ENCODE results near the gene SLC66A2.
A peak's percentile ranks its signal among the peaks of the same experiment; 100 is the strongest.

SLC66A2 gene

DNA sequence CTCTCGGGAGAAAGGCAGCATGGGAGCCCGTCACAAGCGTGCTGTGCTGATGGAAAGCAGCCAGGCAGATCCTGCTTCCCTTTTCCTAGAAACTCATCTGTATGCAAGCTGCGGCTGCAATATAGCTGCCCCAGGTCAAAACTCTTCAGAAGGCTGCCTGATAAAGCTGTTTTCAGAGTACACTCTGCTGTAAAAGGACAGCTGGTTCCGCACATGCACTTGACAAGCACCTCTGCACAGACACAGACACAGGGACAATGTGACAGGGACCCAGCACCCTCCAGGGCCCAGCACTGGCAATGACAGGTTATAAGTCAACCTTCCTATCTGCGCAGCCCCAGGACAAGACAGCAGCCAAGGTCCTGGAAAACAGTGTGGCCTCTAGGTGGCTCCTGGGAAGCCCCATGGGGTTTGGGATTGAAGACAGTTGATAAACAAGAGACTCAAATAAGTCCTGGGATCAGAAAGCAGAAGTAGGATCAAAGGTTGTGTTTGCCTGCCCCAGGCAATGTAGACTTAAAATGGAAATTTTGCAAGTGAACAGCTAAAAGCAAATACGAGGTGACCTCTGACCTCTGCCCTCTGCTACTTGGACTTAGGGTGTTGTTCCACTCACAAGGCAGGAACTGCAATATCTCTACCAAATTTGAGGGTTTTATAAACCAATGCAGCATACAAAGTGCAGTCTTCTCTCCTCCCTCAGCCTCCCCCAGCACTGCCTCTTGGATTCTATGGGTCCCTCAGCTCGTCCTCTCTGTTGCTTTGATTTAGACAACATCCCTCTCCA, 16.9 kb downstream of the SLC66A2 start:
- Mint-ChIP-seq H3K9me3 (peaks cover 42% of the 10 kb centered on the region), H3K27me3 (no peaks in the 10 kb centered on the region), H3K4me3 (peak overlapping the region; percentile 56), H3K27ac (peak overlapping the region; percentile 86), H3K4me1 (ENCODE audit: low read depth) (peaks cover 70% of the 10 kb centered on the region), H3K36me3 (ENCODE audit: low read depth) (peaks cover 92% of the 10 kb centered on the region)
- intact Hi-C loops (cut with micrococcal nuclease) = loop anchor here (2.0 to 10.0 kb wide), 3 partner anchors 16 to 98 kb away; partner anchors contain the start of genes RBFA, SLC66A2 and TXNL4A

DNA sequence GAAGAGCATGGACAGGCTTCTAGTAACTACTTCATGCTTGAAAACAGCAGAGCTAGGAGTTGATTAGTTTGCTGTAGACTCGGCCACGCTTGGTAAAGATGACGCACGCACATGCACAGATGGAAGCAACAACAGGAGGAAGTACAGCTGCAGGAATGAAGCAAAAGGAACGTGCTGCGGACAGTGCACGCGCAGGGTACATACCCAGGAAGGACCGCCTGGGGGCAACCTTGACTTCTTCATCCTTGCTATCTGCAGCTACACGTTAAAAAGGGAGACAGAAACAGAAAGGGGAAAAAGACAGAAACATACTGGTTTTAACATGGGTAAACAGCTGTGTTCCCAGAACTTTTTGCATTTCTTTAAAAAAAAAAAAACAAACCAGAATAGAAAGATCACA, 17.7 kb downstream of the SLC66A2 start:
- H3K27me3 Mint-ChIP-seq = no peaks in the 10 kb centered on the region
- peak overlapping the region; percentile 56 for H3K4me3 Mint-ChIP-seq
- peaks cover 70% of the 10 kb centered on the region for H3K4me1 Mint-ChIP-seq (ENCODE audit: low read depth)

DNA sequence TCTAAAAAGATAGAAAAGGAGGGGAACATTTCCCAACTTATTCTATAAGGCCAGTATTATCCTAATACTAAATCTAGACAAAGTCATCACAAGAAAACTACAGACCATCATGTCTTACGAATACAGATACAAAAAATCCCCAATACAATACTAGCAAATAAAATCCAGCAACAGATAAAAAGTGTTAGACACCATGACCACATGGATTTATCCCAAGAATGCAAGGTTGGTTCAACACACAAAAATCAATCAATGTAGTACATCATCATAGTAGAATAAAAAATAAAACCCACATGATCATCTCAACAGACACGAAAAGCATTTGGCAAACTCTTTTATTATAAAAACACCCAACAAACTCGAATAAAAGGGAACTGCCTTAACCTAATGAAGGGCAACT, 18.5 kb downstream of the SLC66A2 start:
- Mint-ChIP-seq H3K36me3 (ENCODE audit: low read depth) (peaks cover 92% of the 10 kb centered on the region), H3K4me1 (ENCODE audit: low read depth) (peaks cover 65% of the 10 kb centered on the region), H3K4me3 (no peak overlapping the region), H3K9me3 (peaks cover 55% of the 10 kb centered on the region), H3K27ac (peak overlapping the region; percentile 86), H3K27me3 (no peaks in the 10 kb centered on the region)
- intact Hi-C loops (cut with micrococcal nuclease) = loop anchor here (5.0 to 10.0 kb wide), 2 partner anchors 52 to 99 kb away; partner anchors contain the start of genes RBFA and TXNL4A

More for the DNA sequence above, 17.7 kb downstream of the SLC66A2 start:
- intact Hi-C loops (cut with micrococcal nuclease) = loop anchor here (2.0 to 10.0 kb wide), 3 partner anchors 17 to 99 kb away; partner anchors contain the start of genes RBFA, SLC66A2 and TXNL4A
- Mint-ChIP-seq H3K36me3 (ENCODE audit: low read depth) (peaks cover 92% of the 10 kb centered on the region), H3K9me3 (peaks cover 49% of the 10 kb centered on the region), H3K27ac (peak overlapping the region; percentile 86)

DNA sequence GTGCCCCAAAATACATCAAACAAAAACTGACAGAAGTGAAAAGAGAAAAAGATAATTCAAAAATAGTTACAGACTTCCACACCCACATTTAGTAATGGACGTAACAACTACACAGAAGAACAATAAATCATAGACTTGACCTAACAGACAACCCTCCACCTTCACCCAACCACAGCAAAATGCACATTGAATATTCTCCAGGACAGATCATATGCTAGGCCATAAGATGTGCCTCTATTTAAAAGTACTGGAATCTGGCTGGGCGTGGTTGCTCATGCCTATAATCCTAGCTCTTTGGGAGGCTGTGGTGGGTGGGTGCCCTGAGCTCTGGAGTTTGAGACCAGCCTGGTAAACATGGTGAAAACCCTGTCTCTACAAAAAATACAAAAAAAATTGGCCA, 20.0 kb downstream of the SLC66A2 start:
- Mint-ChIP-seq H3K27me3 (no peaks in the 10 kb centered on the region), H3K27ac (no peak overlapping the region), H3K4me1 (ENCODE audit: low read depth) (peaks cover 57% of the 10 kb centered on the region), H3K36me3 (ENCODE audit: low read depth) (peaks cover 92% of the 10 kb centered on the region), H3K4me3 (no peak overlapping the region), H3K9me3 (peaks cover 55% of the 10 kb centered on the region)
- intact Hi-C loops (cut with micrococcal nuclease) = loop anchor here (5.0 to 10.0 kb wide), 2 partner anchors 53 to 101 kb away; partner anchors contain the start of genes RBFA and TXNL4A

DNA sequence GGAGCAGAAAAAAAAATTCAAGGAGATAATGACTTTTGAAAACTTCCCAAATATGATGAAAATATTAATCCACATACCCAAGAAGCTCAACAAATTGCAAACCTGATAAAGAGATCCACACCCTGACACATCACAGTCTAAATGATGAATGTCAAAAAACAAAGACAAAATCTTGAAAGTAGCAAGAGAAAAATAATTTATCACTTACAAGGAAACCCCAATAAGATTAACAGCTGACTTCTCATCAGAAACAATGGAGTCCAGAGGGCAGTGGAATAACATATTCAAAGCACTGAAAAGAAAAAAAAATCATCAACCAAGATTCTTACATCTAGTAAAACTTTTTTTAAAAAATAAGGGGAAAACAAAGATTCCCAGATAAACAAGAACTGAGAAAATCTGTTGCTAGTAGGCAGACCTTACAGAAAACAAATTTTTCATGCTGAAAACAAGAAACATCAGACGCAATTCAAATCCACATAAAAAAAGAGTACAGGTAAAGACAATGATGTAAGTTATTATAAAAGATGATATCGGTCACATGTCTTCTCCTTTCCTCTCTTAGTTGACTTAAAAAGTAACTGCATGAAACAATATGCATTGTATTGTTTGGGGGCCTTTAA, 21.3 kb downstream of the SLC66A2 start:
- Mint-ChIP-seq H3K9me3 (peaks cover 46% of the 10 kb centered on the region), H3K4me3 (no peak overlapping the region), H3K27me3 (no peaks in the 10 kb centered on the region), H3K27ac (no peak overlapping the region), H3K4me1 (ENCODE audit: low read depth) (peaks cover 44% of the 10 kb centered on the region), H3K36me3 (ENCODE audit: low read depth) (peaks cover 92% of the 10 kb centered on the region)
- intact Hi-C loops (cut with micrococcal nuclease) = loop anchor here (5.0 to 10.0 kb wide), 2 partner anchors 55 to 102 kb away; partner anchors contain the start of genes RBFA and TXNL4A

DNA sequence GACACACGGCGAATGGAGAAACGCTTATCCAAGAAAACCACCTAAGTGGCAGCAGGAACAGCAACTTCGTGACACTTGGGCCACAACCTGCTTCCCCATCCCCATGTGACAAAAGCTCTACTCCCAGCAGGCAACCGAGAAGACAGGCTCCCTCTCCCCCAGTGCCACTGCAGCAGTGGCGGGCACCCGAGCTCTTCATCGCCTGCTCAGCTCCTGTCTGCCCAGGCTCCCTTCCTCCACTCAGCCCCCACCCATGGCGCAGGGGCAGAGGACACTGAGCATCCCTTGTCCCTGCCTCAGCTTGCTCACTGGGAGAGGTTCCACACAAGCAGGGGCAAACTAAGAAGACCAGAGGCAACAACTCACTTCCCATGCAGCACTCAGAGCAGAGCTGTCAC, 22.9 kb downstream of the SLC66A2 start:
- peaks cover 95% of the 10 kb centered on the region for H3K36me3 Mint-ChIP-seq (ENCODE audit: low read depth)
- intact Hi-C loops (cut with micrococcal nuclease) = no loop called here
- peaks cover 57% of the 10 kb centered on the region for H3K9me3 Mint-ChIP-seq
- no peak overlapping the region for H3K27ac Mint-ChIP-seq
- peaks cover 29% of the 10 kb centered on the region for H3K4me1 Mint-ChIP-seq (ENCODE audit: low read depth)
- H3K4me3 Mint-ChIP-seq = no peak overlapping the region
- no peaks in the 10 kb centered on the region for H3K27me3 Mint-ChIP-seq

DNA sequence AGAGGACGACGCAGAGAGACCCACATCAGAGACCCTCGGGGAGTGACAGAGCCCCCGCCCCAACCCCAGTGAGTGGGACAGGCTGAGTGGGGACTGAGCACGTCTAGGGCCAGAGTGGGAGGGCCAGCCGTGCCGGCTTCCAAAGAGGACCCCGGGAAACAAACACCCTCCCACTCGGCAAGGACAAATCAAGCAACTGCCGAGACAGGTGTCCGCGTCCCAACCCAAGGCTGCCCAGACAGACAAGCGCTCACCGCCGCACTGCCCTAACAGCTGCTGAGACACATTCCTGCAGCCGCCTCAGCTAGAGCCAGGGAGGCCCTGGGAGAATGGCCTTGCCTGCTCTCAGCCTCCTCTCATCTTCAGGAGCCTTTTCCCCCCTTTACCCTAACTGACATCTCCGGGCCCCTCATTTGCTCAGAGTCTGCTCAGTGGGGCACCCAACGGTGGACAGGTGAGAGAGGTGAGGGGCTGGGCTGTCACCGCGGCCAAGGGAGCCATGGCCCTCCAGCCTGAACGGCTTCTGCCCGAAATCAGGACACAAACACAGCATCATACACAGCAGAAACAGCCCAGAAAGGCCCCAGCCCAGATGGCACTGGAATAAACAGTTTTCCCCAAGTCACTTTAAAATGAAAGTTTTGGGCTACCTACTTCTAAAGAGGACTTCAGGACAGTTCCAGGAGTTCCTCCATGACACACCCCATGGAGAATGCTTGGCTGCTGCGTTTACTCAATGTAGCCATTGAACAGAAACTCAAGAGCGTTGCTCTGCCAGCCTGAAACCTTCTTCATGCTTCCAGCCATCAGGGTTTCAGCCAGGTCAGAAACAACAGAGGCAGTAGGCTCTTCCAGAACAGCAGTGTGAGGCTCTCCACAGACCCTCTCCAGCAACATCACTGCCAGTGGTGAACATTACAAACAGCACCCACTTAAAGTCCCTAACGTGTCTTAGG, 23.6 kb downstream of the SLC66A2 start:
- Mint-ChIP-seq H3K4me3 (no peak overlapping the region), H3K27ac (no peak overlapping the region), H3K36me3 (ENCODE audit: low read depth) (peaks cover 95% of the 10 kb centered on the region), H3K27me3 (no peaks in the 10 kb centered on the region), H3K4me1 (ENCODE audit: low read depth) (peaks cover 25% of the 10 kb centered on the region), H3K9me3 (peaks cover 57% of the 10 kb centered on the region)
- intact Hi-C loops (cut with micrococcal nuclease) = no loop called here

DNA sequence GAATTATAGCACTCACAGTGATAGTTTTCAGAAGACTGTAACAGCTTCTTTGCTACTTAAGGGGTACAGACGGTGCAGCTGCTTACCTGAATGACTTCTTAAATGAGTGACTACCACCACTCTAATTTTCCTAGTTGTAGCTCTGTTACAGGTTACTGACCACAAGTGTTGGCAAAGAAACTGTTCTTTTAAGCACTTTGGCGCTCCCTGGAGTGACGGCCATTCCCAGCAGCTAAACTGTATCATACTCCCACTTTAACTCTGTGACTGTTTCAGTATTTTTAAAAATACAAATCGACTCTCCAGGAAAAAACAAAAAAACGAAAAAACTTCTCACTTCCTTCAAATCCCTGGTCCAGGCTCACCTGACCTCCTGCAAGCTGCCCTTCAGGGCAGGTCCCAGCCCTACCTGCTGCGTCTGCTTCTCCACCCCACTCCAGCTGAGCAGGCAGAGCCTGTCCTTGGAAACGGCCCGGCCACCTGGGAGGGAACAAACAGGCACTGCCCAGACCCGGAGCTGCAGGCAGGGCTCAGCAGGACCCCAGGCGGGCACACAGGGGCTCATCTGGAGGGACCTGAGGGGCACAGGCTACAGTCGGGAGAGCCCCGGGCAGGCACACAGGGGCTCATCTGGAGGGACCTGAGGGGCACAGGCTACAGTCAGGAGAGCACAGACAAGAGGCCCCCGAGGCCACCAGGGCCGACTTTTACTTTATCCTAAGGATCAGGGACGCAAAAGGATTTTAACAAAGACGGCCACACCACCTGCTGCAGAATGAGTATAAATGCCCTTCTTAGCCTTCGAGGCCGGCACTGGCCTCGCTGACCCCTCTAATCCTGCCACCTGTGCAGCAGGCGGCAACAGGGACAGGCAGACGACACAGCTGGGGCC, 24.5 kb downstream of the SLC66A2 start:
- Mint-ChIP-seq H3K4me3 (no peak overlapping the region), H3K36me3 (ENCODE audit: low read depth) (peaks cover 95% of the 10 kb centered on the region), H3K9me3 (peaks cover 50% of the 10 kb centered on the region), H3K27ac (no peak overlapping the region), H3K27me3 (no peaks in the 10 kb centered on the region), H3K4me1 (ENCODE audit: low read depth) (peaks cover 16% of the 10 kb centered on the region)
- intact Hi-C loops (cut with micrococcal nuclease) = no loop called here

DNA sequence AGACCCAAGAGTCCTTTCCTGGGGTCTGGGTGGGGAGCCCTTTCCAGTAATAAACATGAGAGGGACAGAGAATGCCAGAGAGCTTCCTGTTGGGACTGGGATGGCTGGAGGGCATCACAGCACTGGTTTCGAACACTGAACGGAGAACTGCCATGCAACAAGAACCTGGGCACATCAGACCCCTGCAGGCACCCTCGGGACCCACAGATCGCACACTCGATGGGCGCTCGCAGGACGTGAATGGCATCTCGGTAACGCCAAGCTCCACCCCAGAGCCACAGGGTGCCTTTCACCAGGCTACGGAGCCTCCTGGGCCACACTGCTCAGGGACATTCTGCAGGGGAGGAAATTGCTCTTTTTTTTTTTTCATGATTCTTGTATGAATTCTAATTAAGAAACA, 25.1 kb downstream of the SLC66A2 start:
- H3K9me3 Mint-ChIP-seq = peaks cover 50% of the 10 kb centered on the region
- H3K27ac Mint-ChIP-seq = no peak overlapping the region
- intact Hi-C loops (cut with micrococcal nuclease) = no loop called here
- no peaks in the 10 kb centered on the region for H3K27me3 Mint-ChIP-seq
- H3K36me3 Mint-ChIP-seq (ENCODE audit: low read depth) = peaks cover 95% of the 10 kb centered on the region
- H3K4me3 Mint-ChIP-seq = no peak overlapping the region
- H3K4me1 Mint-ChIP-seq (ENCODE audit: low read depth) = peaks cover 15% of the 10 kb centered on the region

DNA sequence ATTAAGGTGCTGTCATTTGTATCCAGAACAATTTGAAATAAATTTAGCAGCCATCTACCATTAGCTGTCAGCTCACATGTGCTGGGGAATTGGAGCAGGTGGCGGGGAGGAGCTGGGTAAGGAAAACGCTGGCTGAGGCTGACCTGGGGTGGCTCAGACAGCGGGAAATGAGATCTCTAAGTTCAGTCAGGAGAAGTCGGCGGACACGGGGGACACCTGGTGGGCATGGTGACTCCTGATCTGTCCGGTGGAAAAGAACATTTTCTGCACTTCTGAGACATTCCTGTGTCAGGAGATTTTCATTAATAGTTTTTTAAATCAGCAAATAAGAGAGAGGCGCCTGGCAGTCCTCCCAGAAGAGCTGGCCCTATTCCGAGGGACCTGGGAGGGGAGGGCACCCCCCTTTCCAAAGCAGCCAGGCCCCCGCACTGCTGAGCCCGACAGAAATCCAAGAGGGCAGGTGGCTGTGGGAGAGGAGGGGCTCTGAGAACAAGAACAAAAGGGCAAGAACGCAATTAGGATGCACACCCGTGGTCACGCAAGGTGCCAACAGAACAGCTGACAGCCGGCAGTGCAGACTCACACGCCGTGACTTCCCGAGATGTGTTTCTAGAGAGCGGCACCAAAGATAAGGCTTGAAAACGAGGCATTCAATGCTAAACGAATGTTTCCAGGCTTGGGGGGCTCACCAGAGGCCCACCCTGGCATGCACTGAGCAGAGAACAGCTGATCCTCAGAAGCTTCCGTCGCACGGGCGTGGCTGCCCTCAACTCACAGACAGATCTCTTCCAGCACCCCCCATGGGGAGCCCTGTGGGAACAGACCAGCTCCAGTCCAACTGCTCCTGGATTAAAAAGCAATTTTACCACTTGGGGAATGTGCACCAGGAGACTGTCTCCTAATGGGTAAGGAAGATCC, 26.4 kb downstream of the SLC66A2 start:
- H3K4me3 Mint-ChIP-seq = no peak overlapping the region
- peaks cover 93% of the 10 kb centered on the region for H3K36me3 Mint-ChIP-seq (ENCODE audit: low read depth)
- H3K27ac Mint-ChIP-seq = no peak overlapping the region
- H3K9me3 Mint-ChIP-seq = peaks cover 44% of the 10 kb centered on the region
- no peaks in the 10 kb centered on the region for H3K27me3 Mint-ChIP-seq
- intact Hi-C loops (cut with micrococcal nuclease) = no loop called here
- H3K4me1 Mint-ChIP-seq (ENCODE audit: low read depth) = peaks cover 15% of the 10 kb centered on the region

DNA sequence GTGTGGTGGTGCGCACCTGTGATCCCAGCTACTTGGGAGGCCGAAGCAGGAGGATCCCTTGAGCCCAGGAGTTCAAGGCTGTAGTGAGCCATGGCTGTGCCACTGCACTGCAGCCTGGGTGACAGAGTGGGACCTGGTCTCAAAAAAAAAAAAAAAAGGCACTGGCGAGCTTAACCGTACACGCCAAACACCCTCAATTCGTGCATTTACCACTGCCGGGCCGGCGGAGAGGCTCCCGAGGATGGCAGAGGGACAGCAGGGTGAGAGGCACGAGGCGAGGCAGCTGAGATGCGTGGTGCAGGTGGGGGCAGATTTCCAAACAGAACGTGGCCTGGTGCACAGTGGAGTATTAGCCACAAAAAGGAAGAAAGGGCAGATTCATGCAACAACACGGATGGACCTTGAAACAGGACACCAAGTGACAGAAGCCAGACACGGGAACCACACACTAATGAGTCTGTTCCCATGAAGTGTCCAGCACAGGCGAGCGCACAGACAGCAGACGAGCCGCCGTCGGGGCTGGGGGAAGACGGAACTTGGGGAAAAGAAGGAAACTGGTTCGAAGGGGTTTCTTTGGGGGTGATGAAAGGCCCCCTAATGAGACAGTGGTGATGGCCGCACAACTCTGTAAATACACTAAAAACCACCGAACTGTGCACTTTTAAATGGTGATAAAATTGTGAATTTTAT, 27.4 kb downstream of the SLC66A2 start:
- Mint-ChIP-seq H3K27ac (no peak overlapping the region), H3K36me3 (ENCODE audit: low read depth) (peaks cover 93% of the 10 kb centered on the region), H3K4me1 (ENCODE audit: low read depth) (peaks cover 13% of the 10 kb centered on the region), H3K9me3 (peaks cover 44% of the 10 kb centered on the region), H3K4me3 (no peak overlapping the region), H3K27me3 (no peaks in the 10 kb centered on the region)
- intact Hi-C loops (cut with micrococcal nuclease) = no loop called here
